ENCODE measurements around the gene HTT. TPM values are rescaled to one million over a fixed set of nuclear protein-coding genes. Genes with fewer than 3 reads are reported as not detected.

HTT gene
- total RNA-seq, 1 donor from 2014 or later = 109 TPM

- DNase-seq (ENCODE audit: low spot score) = no peak
Measured at GRCh38 chr4:3174371-3175338, 100.2 kb downstream of the HTT start.

GRCh38 chr4:3176367-3177229, 102.1 kb downstream of the HTT start:
- DNase-seq (ENCODE audit: low spot score) = no peak

- no peak for DNase-seq (ENCODE audit: low spot score)
Measured at GRCh38 chr4:3177426-3177825, 102.9 kb downstream of the HTT start.

- DNase-seq (ENCODE audit: low spot score) = no peak
Measured at GRCh38 chr4:3177905-3178304, 103.4 kb downstream of the HTT start.

GRCh38 chr4:3178351-3178750, 103.9 kb downstream of the HTT start:
- DNase-seq (ENCODE audit: low spot score) = no peak

GRCh38 chr4:3179126-3179706, 104.7 kb downstream of the HTT start:
- no peak for DNase-seq (ENCODE audit: low spot score)

GRCh38 chr4:3183008-3183407, 108.5 kb downstream of the HTT start:
- no peak for DNase-seq (ENCODE audit: low spot score)

GRCh38 chr4:3184725-3185124, 110.2 kb downstream of the HTT start:
- no peak for DNase-seq (ENCODE audit: low spot score)

GRCh38 chr4:3186609-3187008, 112.1 kb downstream of the HTT start:
- no peak for DNase-seq (ENCODE audit: low spot score)

GRCh38 chr4:3188118-3188517, 113.6 kb downstream of the HTT start:
- DNase-seq (ENCODE audit: low spot score) = no peak

GRCh38 chr4:3189459-3189858, 115.0 kb downstream of the HTT start:
- DNase-seq (ENCODE audit: low spot score) = no peak

- DNase-seq (ENCODE audit: low spot score) = no peak
Measured at GRCh38 chr4:3190549-3190948, 116.1 kb downstream of the HTT start.

GRCh38 chr4:3192188-3192587, 117.7 kb downstream of the HTT start:
- DNase-seq (ENCODE audit: low spot score) = no peak

GRCh38 chr4:3192827-3193226, 118.3 kb downstream of the HTT start:
- DNase-seq (ENCODE audit: low spot score) = no peak

GRCh38 chr4:3193531-3194203, 119.2 kb downstream of the HTT start:
- no peak for DNase-seq (ENCODE audit: low spot score)

GRCh38 chr4:3196670-3197359, 122.3 kb downstream of the HTT start:
- DNase-seq (ENCODE audit: low spot score) = no peak

GRCh38 chr4:3197366-3198105, 123.1 kb downstream of the HTT start:
- no peak for DNase-seq (ENCODE audit: low spot score)

- DNase-seq (ENCODE audit: low spot score) = no peak
Measured at GRCh38 chr4:3198906-3199305, 124.4 kb downstream of the HTT start.

GRCh38 chr4:3199653-3200422, 125.4 kb downstream of the HTT start:
- no peak for DNase-seq (ENCODE audit: low spot score)
